GM18867 (cell line): ENCODE data around the gene HES1.

Experiments used
- ATAC-seq: cut with Tn5 transposase; IDR thresholded peaks from one replicate; pipeline ENCODE4 v1.9.1; 2021; ENCODE audit warnings: mild to moderate bottlenecking, moderate library complexity; ENCODE audit not compliant: unreplicated experiment

HES1 gene

GRCh38 chr3:194101592-194102432 lies 34.1 kb upstream of the HES1 start:
- peak; percentile 18 for ATAC-seq

GRCh38 chr3:194102436-194102835 lies 33.5 kb upstream of the HES1 start:
- peak; percentile 25 for ATAC-seq

GRCh38 chr3:194103505-194103904 lies 32.4 kb upstream of the HES1 start:
- no peak for ATAC-seq

- peak; percentile 21 for ATAC-seq
Observed at GRCh38 chr3:194103983-194104751, 31.8 kb upstream of the HES1 start.

GRCh38 chr3:194105292-194105691 lies 30.7 kb upstream of the HES1 start:
- ATAC-seq, result no peak

GRCh38 chr3:194107107-194107506 lies 28.8 kb upstream of the HES1 start:
- ATAC-seq, result no peak

GRCh38 chr3:194109192-194109863 lies 26.6 kb upstream of the HES1 start:
- ATAC-seq, result no peak

- no peak for ATAC-seq
Observed at GRCh38 chr3:194110483-194110882, 25.5 kb upstream of the HES1 start.

- ATAC-seq, result no peak
Observed at GRCh38 chr3:194111336-194111735, 24.6 kb upstream of the HES1 start.

- no peak for ATAC-seq
Observed at GRCh38 chr3:194112120-194113106, 23.5 kb upstream of the HES1 start.

GRCh38 chr3:194114123-194114522 lies 21.8 kb upstream of the HES1 start:
- no peak for ATAC-seq

- no peak for ATAC-seq
Observed at GRCh38 chr3:194117104-194117845, 18.7 kb upstream of the HES1 start.

GRCh38 chr3:194118920-194119319 lies 17.0 kb upstream of the HES1 start:
- ATAC-seq, result no peak

GRCh38 chr3:194119831-194120590 lies 15.9 kb upstream of the HES1 start:
- ATAC-seq, result no peak

- ATAC-seq, result no peak
Observed at GRCh38 chr3:194120789-194121770, 14.9 kb upstream of the HES1 start.

- ATAC-seq, result no peak
Observed at GRCh38 chr3:194121891-194122631, 13.9 kb upstream of the HES1 start.

GRCh38 chr3:194123726-194124125 lies 12.2 kb upstream of the HES1 start:
- no peak for ATAC-seq
